Chondrocyte (in vitro differentiated cells): ENCODE data around the gene DLK1. TPM values are rescaled to one million over a fixed set of nuclear protein-coding genes. Genes with fewer than 3 reads are reported as not detected.

Experiments used
- DNase-seq: peaks from one replicate; pipeline ENCODE4 v3.0.0; 2021; ENCODE audit warnings: mixed read lengths, low spot score
- H3K27ac Mint-ChIP-seq: one replicate; pipeline ENCODE4 v1.8.0; 2021; ENCODE audit warnings: mild to moderate bottlenecking, moderate library complexity, mixed read lengths; ENCODE audit not compliant: unreplicated experiment
- H3K27me3 Mint-ChIP-seq: 2 replicates; pipeline ENCODE4 v1.8.0; 2021; ENCODE audit warnings: low read depth, mixed read lengths
- H3K36me3 Mint-ChIP-seq: 2 replicates; pipeline ENCODE4 v1.8.0; 2021; ENCODE audit warnings: low read depth, mixed read lengths
- H3K4me1 Mint-ChIP-seq: 2 replicates; pipeline ENCODE4 v1.8.0; 2021; ENCODE audit warnings: low read depth, mild to moderate bottlenecking, mixed read lengths
- H3K4me3 Mint-ChIP-seq: one replicate; pipeline ENCODE4 v1.8.0; 2021; ENCODE audit warnings: mild to moderate bottlenecking, moderate library complexity, mixed read lengths; ENCODE audit not compliant: unreplicated experiment
- H3K9me3 Mint-ChIP-seq: 2 replicates; pipeline ENCODE4 v1.8.0; 2021; ENCODE audit warnings: low read depth, mixed read lengths
- CTCF ChIP-seq: fragments of 200-600 bp; sonication (generic); IDR thresholded peaks from 2 replicates; pipeline ENCODE4 v1.5.0; 2021; ENCODE audit warnings: antibody characterized with exemption, mild to moderate bottlenecking, moderate library complexity
- total RNA-seq: library from RNA; stranded (reverse); gene quantifications from 3 replicates; pipeline ENCODE4 v1.2.1, GENCODE V29; 2021

DLK1 gene
- total RNA-seq, 1 donor from 2014 or later = 0.45 TPM

DNA sequence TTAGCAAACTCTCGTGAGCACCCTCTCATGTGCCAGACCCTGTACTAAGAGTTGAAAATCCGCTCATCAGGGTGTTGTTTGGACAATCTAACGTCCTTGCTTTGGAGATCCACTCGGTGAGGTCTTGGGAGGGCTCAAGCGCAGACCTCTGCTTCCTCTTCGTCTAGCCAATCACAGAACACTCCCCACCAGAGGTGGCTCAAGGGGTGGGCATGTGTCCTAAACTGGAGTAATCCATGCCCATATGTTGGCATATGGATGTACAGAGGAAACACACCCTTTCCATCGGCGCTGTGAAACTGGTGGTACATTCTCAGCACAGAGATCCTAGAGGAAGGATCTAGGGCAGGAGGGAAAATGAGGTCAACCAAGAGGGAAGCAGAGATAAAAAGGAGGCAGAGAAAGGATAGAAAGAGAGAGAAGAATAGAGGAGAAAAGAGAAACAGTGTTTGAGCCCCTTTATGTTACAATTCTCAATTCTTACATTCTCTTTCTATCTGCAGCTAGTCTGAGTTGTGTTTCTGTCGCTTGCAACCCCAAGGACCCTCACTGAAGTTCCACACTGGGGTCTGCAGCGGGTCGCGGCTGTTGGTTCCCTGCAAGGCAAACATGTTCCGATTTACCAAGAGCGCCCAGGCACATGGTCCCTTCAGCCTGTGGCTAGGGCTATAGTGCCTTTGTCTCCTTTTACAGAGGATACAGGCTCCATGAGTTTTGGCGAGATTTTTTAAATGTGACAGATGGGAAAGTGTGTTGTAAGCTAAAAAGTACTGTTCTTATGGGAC lies 40.5 kb downstream of the DLK1 start:
- H3K27me3 Mint-ChIP-seq = peaks cover 29% of the 10 kb centered on the region
- TF ChIP-seq CTCF = no peak
- H3K9me3 Mint-ChIP-seq = peaks cover 12% of the 10 kb centered on the region
- H3K27ac Mint-ChIP-seq = no peak overlapping the region
- no peak overlapping the region for H3K4me3 Mint-ChIP-seq
- peaks cover 6% of the 10 kb centered on the region for H3K4me1 Mint-ChIP-seq
- peaks cover 4% of the 10 kb centered on the region for H3K36me3 Mint-ChIP-seq
- peak; percentile 50 for DNase-seq

DNA sequence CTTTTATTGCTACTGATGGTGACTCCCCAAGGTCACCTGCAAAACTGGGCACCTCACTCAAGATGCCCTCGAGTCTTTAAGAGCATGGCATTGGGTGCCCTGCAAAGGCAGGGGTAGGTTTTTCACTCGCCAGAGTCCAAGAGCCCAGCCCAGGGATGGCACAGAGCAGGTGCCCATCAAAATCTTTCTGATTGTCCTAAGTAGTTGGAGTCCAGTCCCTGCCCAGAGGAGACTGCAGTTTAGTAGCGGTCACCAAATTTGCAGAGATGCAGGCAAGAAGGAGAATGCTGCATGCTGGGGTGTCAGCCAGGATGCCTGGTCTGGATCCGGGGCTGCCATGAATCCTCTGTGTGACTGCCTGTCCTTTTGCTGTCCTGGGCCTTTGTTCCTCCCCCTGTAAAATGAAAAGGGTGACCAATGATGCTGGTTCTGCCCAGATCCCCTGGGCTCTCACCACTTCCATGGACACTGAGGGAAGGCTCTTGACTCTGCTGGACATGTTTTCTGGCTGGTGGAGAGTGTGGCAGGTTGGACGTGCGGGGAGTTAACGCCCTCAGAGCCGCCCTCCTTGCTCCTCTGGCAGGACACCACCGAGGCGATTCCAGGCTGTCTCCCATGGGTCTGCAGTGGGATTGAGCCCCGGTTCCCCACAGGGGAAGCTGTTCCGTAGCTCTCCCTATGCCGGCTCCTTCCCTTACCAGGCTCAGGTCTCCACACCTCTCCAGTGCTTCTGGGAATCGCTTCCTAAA lies 41.3 kb downstream of the DLK1 start:
- no peaks in the 10 kb centered on the region for H3K4me1 Mint-ChIP-seq
- no peak overlapping the region for H3K27ac Mint-ChIP-seq
- H3K36me3 Mint-ChIP-seq = peaks cover 4% of the 10 kb centered on the region
- H3K9me3 Mint-ChIP-seq = peaks cover 12% of the 10 kb centered on the region
- DNase-seq = no peak
- no peak for TF ChIP-seq CTCF
- H3K4me3 Mint-ChIP-seq = no peak overlapping the region
- peaks cover 29% of the 10 kb centered on the region for H3K27me3 Mint-ChIP-seq

- Mint-ChIP-seq H3K27ac (no peak overlapping the region), H3K27me3 (peaks cover 30% of the 10 kb centered on the region), H3K9me3 (peaks cover 12% of the 10 kb centered on the region), H3K4me1 (no peaks in the 10 kb centered on the region), H3K4me3 (no peak overlapping the region), H3K36me3 (peaks cover 4% of the 10 kb centered on the region)
- no peak for DNase-seq
- TF ChIP-seq CTCF = no peak
Measured at GRCh38 chr14:100769035-100769939, 42.6 kb downstream of the DLK1 start.

DNA sequence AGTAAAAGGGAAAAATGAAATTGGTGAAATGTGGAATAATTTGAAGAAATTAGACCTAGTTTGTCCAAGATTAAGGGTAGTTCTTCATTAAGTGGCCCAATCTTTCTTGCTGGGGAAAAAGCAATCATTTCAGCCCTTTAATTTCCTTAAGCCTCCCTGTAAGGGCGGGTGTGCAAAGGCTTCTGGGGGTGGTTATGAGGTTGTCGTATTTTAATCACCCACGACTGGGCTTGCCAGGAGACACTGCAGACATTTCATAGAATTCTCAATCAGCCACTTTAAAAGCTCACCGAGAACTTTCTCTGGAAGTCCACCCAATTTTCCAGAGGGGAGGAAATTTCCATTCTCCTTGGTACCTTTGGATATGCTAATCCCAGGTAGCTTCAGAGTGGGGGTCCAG lies 43.4 kb downstream of the DLK1 start:
- H3K27me3 Mint-ChIP-seq = peaks cover 30% of the 10 kb centered on the region
- no peak overlapping the region for H3K27ac Mint-ChIP-seq
- no peak for TF ChIP-seq CTCF
- DNase-seq = no peak
- H3K4me1 Mint-ChIP-seq = no peaks in the 10 kb centered on the region
- H3K9me3 Mint-ChIP-seq = peaks cover 12% of the 10 kb centered on the region
- peaks cover 4% of the 10 kb centered on the region for H3K36me3 Mint-ChIP-seq
- H3K4me3 Mint-ChIP-seq = no peak overlapping the region
